NCI-H187 treated with DMSO at 0.1 percent for 48 hours (cell line): ENCODE data around the gene PSMD1.
"Not testable (repeated sequence)": the region's sequence is repeated elsewhere in the genome, so short reads cannot be mapped to it uniquely, and the experiment has no call there.

Source experiments
- DNase-seq: peaks from one replicate; lab custom pipeline; 2025; lab: John Stamatoyannopoulos, UW

Gene PSMD1

GRCh38 chr2:231056453-231057416 lies at the start of gene PSMD1:
TSS of gene PSMD1 (plus strand) at chr2:231056867. CDS start at chr2:231057026, 159 bp downstream.
- DNase-seq = no peak

DNA sequence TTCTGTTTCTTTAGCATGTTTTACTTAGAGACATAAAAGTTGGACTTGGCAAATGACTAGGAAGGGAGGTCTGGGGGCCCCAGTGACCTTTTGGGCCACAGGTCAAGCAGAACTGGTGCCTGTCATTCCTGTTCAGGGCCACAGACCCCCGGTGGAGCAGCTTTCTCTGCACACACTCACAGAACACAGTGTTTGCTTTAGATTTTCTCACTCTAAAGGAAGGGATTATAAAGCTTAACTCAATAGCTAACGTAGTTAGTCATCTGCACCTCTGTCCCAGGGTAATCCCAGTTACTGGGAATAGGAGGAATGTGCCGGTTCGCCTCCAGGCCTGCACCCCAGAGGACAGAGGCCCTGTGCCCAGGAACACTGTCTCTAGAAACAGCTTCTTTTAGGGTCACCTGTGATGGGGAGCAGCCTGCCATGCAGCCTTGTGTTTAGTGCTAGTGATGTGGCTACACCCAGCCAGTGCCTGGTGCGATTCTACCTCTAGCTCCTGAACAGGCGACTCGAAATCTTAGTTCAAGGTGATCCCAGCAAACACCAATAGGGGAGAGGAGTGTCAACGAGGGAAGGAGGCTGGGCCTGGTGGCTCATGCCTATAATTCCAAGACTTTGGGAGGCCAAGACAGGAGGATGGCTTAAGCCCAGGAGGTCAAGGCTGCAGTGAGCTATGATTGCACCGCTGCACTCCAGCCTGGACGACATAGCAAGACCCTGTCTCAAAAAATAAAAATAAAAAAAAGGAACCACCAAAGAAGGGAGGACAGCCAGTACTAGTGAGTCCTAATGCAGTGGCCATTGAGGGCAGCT lies 49.2 kb upstream of the PSMD1 start:
- DNase-seq = no peak

DNA sequence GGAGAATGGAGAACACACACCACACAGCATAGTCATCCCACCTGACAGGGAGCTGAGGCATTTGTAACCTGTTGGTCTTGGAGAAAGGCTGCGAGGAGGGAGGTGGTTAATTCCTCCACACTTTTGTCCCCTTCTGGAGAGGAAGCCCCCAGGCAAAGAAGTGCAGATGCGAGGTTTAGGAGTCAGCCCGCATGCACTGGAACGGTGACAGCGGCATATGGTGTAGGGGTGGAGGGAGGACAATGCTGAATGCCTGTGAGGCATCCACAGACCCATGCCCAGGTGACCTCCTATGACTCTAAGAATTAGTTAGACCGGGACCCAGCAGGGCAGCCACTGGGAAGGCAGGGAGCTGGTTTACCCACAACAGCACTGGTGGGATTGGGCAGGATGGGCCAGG lies 48.5 kb upstream of the PSMD1 start:
- no peak for DNase-seq

GRCh38 chr2:231009236-231009919 lies 47.3 kb upstream of the PSMD1 start:
- no peak for DNase-seq

DNA sequence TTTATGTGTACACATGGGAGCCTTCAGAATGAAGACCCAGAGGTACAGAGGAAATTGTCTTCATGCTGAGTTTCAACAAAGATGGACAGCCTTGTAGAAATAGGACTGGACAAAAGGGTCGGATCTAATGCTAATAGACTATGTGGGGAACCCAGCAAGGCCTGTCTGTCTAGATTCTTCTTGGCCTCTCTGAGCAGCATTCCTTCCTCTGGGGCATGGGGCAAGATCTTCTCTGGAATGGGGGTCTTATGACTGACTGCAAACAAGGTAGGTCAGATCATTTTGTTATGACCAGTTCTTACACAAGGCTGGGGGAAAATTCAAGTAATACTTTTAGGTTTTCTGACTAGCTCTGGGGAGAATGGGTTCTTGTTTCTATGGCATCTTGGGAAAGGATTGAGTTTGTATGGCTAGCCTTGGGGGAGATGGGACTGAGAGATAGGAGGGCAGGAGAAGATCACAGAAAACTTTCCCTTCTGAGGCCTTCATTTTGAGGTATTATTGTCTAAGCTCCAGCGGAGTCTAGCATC lies 46.4 kb upstream of the PSMD1 start:
- DNase-seq = no peak

DNA sequence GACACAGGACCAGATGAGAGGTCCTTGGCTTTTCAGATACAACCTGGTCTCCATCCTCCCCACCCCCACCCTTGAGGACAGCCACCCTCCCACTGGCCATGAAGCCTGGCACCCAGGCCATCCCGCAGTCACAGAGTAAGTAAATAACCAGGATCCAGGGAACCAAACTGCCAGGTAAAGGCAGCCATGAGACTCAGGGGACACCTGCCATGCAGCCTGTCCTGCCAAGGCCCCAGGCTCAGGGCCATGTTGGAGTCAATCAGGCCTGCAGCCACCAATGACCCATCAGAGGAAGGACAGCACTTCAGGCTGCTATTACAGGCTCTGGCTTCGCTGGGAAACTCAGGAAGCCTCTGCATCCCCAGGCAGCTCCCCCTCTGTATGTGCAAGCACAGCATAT lies 45.1 kb upstream of the PSMD1 start:
- no peak for DNase-seq

DNA sequence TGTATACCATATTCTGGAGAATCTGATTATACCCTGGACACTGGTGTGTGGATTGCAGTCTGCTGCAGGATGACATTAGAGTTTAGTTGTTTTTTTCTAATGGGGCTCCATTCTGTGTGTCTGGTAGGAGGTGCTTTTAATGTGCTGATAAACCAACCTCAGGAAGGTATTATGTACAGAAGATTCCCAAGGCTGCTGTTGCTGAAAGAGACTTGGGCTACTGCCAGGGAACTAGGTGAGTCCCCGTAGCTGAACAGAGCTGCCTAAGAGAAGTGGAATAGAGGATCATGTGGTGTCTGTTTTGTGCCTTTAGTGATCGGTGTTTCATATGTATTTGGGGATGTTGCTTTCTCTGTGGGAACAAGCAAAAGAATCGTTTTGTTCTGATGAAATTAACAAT lies 44.2 kb upstream of the PSMD1 start:
- DNase-seq = no peak

DNA sequence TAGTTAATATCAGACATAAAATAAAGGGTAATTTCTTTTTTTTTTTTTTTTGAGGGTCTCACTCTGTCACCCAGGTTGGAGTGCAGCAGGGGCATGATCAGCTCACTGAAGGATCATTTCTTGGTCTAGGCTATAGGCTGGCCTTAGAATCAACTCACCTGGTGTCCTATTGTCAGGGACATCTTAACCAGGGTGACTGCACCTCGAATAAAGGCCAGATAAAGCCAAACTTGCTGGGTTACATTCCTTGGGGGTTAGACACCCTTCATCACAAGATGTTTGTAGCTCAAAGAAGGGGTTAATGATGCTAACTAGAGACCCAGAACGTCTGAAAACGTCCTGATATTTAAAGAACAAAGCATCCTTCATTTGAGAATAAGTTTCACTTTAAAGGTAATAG lies 42.8 kb upstream of the PSMD1 start:
- no peak for DNase-seq

DNA sequence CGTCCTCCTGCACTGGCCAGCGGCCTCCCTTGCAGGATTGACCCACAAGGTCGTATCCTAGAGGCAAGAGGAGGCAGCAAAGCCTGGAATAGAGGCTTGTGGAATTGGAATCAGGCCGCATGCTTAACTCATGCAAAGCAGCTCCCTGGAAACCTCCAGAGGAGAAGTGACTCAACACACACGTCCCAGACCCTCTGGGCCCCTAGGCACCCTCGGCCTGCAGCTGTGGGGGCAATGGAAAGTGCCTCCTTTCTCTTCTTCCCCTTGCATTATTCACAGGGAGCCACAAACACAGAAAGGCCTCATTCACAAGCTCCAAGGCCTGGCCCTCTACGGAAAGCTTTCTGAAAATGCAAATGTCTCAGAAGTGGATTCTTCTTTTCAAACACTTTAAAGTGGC lies 41.2 kb upstream of the PSMD1 start:
- no peak for DNase-seq

DNA sequence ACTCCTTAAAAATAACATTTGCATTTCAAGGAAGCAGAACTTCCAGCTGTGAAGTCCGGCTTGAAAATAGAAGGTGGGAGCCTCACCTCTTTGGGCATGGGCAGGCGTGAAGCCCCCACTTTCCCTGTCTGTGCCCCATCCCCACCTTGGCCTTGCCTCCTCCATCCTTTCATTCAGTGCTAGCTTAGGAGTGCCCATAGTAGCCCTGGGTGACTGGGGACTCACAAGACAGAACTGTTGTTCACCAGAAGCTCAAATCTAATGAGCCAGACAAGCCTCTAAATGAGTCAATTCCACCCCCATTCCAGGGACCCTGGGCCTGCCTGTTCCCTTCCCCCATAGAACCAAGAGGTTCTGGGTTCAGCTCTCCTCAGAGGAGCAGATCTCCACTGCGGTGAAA lies 40.7 kb upstream of the PSMD1 start:
- no peak for DNase-seq

GRCh38 chr2:231016566-231017230 lies 40.0 kb upstream of the PSMD1 start:
- DNase-seq = no peak

DNA sequence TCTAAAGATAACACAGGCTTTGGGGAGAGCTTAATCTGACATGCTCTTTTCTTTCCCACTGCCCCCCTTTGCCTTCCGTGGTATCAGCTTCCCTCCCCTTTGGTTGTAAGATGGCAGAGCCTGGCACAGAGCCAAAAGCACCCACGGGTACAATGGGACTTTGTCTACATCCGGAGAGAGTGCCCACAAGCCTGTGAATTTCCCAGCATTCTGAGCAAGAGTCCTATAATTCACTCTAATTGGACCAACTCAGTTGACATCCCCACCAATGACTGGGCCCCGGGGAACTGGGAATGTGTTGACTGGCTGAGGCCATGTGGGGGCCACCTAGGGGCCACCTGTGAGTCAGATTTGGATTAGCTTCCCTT lies 39.5 kb upstream of the PSMD1 start:
- no peak for DNase-seq

DNA sequence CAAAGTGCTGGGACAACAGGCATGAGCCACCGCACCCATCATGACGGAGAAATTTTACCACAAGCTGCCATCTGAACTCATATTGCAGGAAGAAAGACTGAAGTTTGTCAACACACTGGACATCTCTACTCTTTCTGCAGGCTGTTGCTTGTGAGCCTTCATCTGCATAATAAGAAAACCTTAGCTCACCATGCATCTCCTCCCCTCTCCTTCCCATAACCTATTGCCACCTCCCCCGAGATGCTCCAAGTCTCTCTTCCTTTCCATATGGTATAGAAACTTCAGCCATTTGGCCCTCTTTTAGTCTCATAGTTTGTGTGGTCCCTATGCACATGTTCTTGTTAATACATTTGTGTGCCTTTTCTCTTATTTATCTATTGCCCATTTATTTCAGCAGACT lies 38.5 kb upstream of the PSMD1 start:
- DNase-seq = no peak

- DNase-seq = not testable (repeated sequence)
Observed at GRCh38 chr2:231025059-231025458, 31.6 kb upstream of the PSMD1 start.

DNA sequence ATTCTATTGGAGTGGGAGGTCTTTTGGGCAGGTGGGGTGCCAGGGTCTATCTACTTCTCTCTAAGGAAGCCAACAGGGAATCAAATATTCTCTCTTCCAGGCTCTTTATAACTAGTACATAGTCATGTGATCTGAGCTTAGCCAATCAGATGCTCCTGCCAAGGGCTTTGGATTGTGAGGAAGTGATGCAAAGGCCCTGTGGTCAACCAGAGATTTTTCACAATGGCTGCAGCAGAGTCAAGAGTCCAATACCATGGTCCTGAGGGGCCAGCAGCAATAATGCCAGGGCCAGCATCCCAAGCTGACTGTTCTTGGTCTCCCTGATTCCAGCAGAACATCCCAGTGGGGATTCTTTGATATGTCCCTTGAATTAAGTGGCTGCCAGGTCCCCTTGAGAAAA lies 27.8 kb upstream of the PSMD1 start:
- no peak for DNase-seq

GRCh38 chr2:231029563-231029962 lies 27.1 kb upstream of the PSMD1 start:
- DNase-seq = no peak

DNA sequence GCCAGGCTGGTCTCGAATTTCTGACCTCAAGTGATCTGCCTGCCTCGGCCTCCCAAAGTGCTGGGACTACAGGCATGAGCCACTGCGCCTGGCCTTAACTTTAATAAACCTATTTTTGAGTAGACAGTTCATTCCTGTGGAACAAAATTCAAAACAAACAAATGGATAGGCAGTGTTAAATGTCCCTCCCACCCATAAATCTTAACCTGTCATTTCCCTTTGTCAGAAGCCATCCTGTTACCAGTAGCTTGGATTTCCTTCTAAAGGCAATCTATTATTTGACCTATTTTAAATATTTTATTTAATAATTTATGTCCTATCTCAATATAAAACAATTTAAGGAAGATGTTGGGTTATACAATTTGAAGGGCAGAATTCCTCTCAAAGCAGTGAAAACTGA lies 25.9 kb upstream of the PSMD1 start:
- DNase-seq = no peak

DNA sequence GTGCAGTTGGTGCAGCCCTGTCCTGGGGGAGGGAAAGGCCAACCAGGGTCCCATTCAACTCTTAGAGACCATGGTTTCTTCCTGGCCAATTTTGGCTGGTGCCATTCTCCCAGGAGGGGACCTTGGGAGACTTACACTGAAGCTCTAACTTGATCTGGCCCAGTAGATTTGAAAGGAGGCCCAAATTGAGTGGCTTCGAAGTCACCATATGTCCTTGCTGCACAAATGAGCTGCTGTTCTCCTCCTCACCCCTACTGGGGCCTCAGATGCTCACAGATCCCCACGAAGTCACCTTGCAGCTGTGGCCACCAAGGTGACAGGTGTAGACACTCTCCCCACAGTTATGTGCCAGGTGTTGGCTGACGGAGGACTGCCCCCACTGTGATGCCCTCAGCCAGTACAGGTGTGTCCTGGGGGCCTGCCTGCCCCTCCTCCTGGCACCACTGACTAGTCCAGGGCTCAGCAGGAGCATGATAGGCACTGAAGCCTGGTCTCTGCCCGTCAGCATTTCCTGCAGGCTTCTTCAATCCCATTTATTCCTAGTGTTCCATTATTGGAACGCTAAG lies 24.0 kb upstream of the PSMD1 start:
- no peak for DNase-seq

- no peak for DNase-seq
Observed at GRCh38 chr2:231033147-231034132, 23.2 kb upstream of the PSMD1 start.

GRCh38 chr2:231034291-231034882 lies 22.3 kb upstream of the PSMD1 start:
- no peak for DNase-seq
